HG03064 (cell line): ENCODE measurements around the gene PDXP.
"Not testable (repeated sequence)": the region's sequence is repeated elsewhere in the genome, so short reads cannot be mapped to it uniquely, and the experiment has no call there.

Experiments used
- ATAC-seq: cut with Tn5 transposase; IDR thresholded peaks from one replicate; pipeline ENCODE4 v1.9.1; 2021; ENCODE audit warnings: low read depth; ENCODE audit not compliant: unreplicated experiment

The PDXP gene

GRCh38 chr22:37641561-37641949, 17.0 kb upstream of the PDXP start:
- no peak for ATAC-seq

GRCh38 chr22:37643225-37643847, 15.2 kb upstream of the PDXP start:
- ATAC-seq = no peak

GRCh38 chr22:37647317-37647716, 11.2 kb upstream of the PDXP start:
- ATAC-seq = no peak

GRCh38 chr22:37647928-37648327, 10.6 kb upstream of the PDXP start:
- ATAC-seq = no peak

- no peak for ATAC-seq
Observed at GRCh38 chr22:37650463-37651136, 7.9 kb upstream of the PDXP start.

- ATAC-seq = no peak
Observed at GRCh38 chr22:37654563-37655251, 3.8 kb upstream of the PDXP start.

GRCh38 chr22:37655252-37655563, 3.3 kb upstream of the PDXP start:
- ATAC-seq = no peak

- not testable (repeated sequence) for ATAC-seq
Observed at GRCh38 chr22:37656583-37656982, 1.9 kb upstream of the PDXP start.

- no peak for ATAC-seq
Observed at GRCh38 chr22:37657590-37658132, 862 bp upstream of the PDXP start.

GRCh38 chr22:37659066-37659896, 758 bp downstream of the PDXP start:
- peak; percentile 7 for ATAC-seq

- no peak for ATAC-seq
Observed at GRCh38 chr22:37659897-37660708, 1.6 kb downstream of the PDXP start.

- no peak for ATAC-seq
Observed at GRCh38 chr22:37660709-37661045, 2.2 kb downstream of the PDXP start.

GRCh38 chr22:37661160-37661924, 2.8 kb downstream of the PDXP start:
- ATAC-seq = no peak

GRCh38 chr22:37662039-37662438, 3.5 kb downstream of the PDXP start:
- no peak for ATAC-seq

GRCh38 chr22:37663521-37664140, 5.1 kb downstream of the PDXP start:
- ATAC-seq = no peak

GRCh38 chr22:37664249-37665101, 6.0 kb downstream of the PDXP start:
- no peak for ATAC-seq

GRCh38 chr22:37665487-37665886, 7.0 kb downstream of the PDXP start:
- no peak for ATAC-seq

- ATAC-seq = no peak
Observed at GRCh38 chr22:37669586-37669985, 11.1 kb downstream of the PDXP start.
